Smooth muscle cell (in vitro differentiated cells): Measurements from ENCODE around the gene GIPR. TPM values are rescaled to one million over a fixed set of nuclear protein-coding genes. Genes with fewer than 3 reads are reported as not detected.

ENCODE experiments used
- DNase-seq: peaks from one replicate; lab custom pipeline; 2025; ENCODE audit not compliant: unreplicated experiment; lab: John Stamatoyannopoulos, UW
- H2AFZ ChIP-seq: fragments of 200-600 bp; sonication (generic); 2 replicates; pipeline ENCODE4 v1.6.0; 2016; ENCODE audit warnings: antibody characterized with exemption, low read depth, mild to moderate bottlenecking
- H3F3A ChIP-seq: fragments of 200-600 bp; sonication (generic); 2 replicates; pipeline ENCODE4 v1.6.0; 2017; ENCODE audit warnings: antibody characterized with exemption, low read depth
- H3K27ac ChIP-seq: fragments of 200-600 bp; sonication (generic); 2 replicates; pipeline ENCODE4 v1.5.1; 2016; ENCODE audit warnings: low read depth, mild to moderate bottlenecking
- H3K27me3 ChIP-seq: fragments of 200-600 bp; sonication (generic); 2 replicates; pipeline ENCODE4 v1.6.1; 2016; ENCODE audit warnings: low read depth, mild to moderate bottlenecking
- H3K36me3 ChIP-seq: fragments of 200-600 bp; sonication (generic); 2 replicates; pipeline ENCODE4 v1.5.1; 2016; ENCODE audit warnings: low read depth
- H3K4me1 ChIP-seq: fragments of 200-600 bp; sonication (generic); 2 replicates; pipeline ENCODE4 v1.5.1; 2016; ENCODE audit warnings: low read depth
- H3K4me2 ChIP-seq: fragments of 200-600 bp; sonication (generic); 2 replicates; pipeline ENCODE4 v1.6.0; 2016; ENCODE audit warnings: mild to moderate bottlenecking
- H3K4me3 ChIP-seq: fragments of 200-600 bp; sonication (generic); 2 replicates; pipeline ENCODE4 v1.5.1; 2016; ENCODE audit warnings: mild to moderate bottlenecking
- H3K79me2 ChIP-seq: fragments of 200-600 bp; sonication (generic); 2 replicates; pipeline ENCODE4 v1.6.0; 2016; ENCODE audit warnings: low read depth, mild to moderate bottlenecking
- H3K9ac ChIP-seq: fragments of 200-600 bp; sonication (generic); 2 replicates; pipeline ENCODE4 v1.6.0; 2016; ENCODE audit warnings: low read depth
- H3K9me3 ChIP-seq: fragments of 200-600 bp; sonication (generic); replicated peaks from 2 replicates; pipeline ENCODE4 v1.5.1; 2016; ENCODE audit warnings: low read depth
- H4K20me1 ChIP-seq: fragments of 200-600 bp; sonication (generic); 2 replicates; pipeline ENCODE4 v1.6.0; 2016; ENCODE audit warnings: low read depth
- CTCF ChIP-seq: fragments of 200-600 bp; sonication (generic); IDR thresholded peaks from 2 replicates; pipeline ENCODE4 v1.5.1; 2017; ENCODE audit warnings: borderline replicate concordance, mild to moderate bottlenecking, antibody characterized with exemption; ENCODE audit not compliant: insufficient read depth, poor library complexity, severe bottlenecking
- WGBS: methylation state at CpG from one replicate; pipeline ENCODE4 v1.1.7; 2016; ENCODE audit warnings: low lambda C conversion rate; 5-methylcytosine and 5-hydroxymethylcytosine counted together
- polyA plus RNA-seq: library from polyadenylated mRNA; unstranded; fragments of >200 nt; fragmentation: Nextera tagmentation; extraction: Ambion mirVana; gene quantifications from 2 replicates; pipeline ENCODE4 v1.2.1, GENCODE V29; 2016
- total RNA-seq: library from RNA; depleted of rRNA; stranded (reverse); fragments of >200 nt; gene quantifications from 2 replicates; pipeline ENCODE4 v1.2.3, GENCODE V29; 2014

The GIPR gene
- total and polyA plus RNA-seq, 2 experiments from 2014 or later: 0.99 to 2.4 TPM

GRCh38 chr19:45645068-45645630, 22.9 kb upstream of the GIPR start:
- peak overlapping the region; percentile 42 for H3K4me3 ChIP-seq
- no peak overlapping the region for H2AFZ ChIP-seq
- H3K9me3 ChIP-seq: no peaks in the 10 kb centered on the region
- H3K9ac ChIP-seq: no peak overlapping the region
- no peak for TF ChIP-seq CTCF
- peaks cover 5% of the 10 kb centered on the region for H3K4me1 ChIP-seq
- H3K79me2 ChIP-seq: no peaks in the 10 kb centered on the region
- no peaks in the 10 kb centered on the region for H3K27me3 ChIP-seq
- H3K4me2 ChIP-seq: peak overlapping the region; percentile 71
- peak overlapping the region; percentile 32 for H3K27ac ChIP-seq
- H4K20me1 ChIP-seq: no peaks in the 10 kb centered on the region
- 20% methylated on average over 10 of the region's 35 CpGs for WGBS
- H3K36me3 ChIP-seq: no peaks in the 10 kb centered on the region
- no peak for DNase-seq
- peaks cover 29% of the 10 kb centered on the region for H3F3A ChIP-seq

- peaks cover 5% of the 10 kb centered on the region for H3K4me1 ChIP-seq
These were observed 22.2 kb upstream of the GIPR start for GRCh38 chr19:45645631-45646344.

GRCh38 chr19:45646345-45646698, 21.7 kb upstream of the GIPR start:
- H3K27me3 ChIP-seq: no peaks in the 10 kb centered on the region
- no peak overlapping the region for H2AFZ ChIP-seq
- TF ChIP-seq CTCF: no peak
- no peaks in the 10 kb centered on the region for H3K36me3 ChIP-seq
- WGBS: 40% methylated on average over 9 of the region's 9 CpGs
- H3K4me2 ChIP-seq: peak overlapping the region; percentile 71
- H3K27ac ChIP-seq: peak overlapping the region; percentile 9
- peak overlapping the region; percentile 42 for H3K4me3 ChIP-seq
- H3K9ac ChIP-seq: no peak overlapping the region
- DNase-seq: no peak
- peaks cover 20% of the 10 kb centered on the region for H3F3A ChIP-seq
- H3K9me3 ChIP-seq: no peaks in the 10 kb centered on the region
- H3K79me2 ChIP-seq: no peaks in the 10 kb centered on the region
- no peaks in the 10 kb centered on the region for H4K20me1 ChIP-seq
- H3K4me1 ChIP-seq: peaks cover 5% of the 10 kb centered on the region

More at GRCh38 chr19:45645631-45646344, 22.2 kb upstream of the GIPR start:
- H3K79me2 ChIP-seq: no peaks in the 10 kb centered on the region
- H3K36me3 ChIP-seq: no peaks in the 10 kb centered on the region
- no peak for TF ChIP-seq CTCF
- H2AFZ ChIP-seq: no peak overlapping the region
- peak; percentile 90 for DNase-seq
- no peak overlapping the region for H3K9ac ChIP-seq
- H3F3A ChIP-seq: peaks cover 24% of the 10 kb centered on the region
- peak overlapping the region; percentile 32 for H3K27ac ChIP-seq
- H3K4me3 ChIP-seq: peak overlapping the region; percentile 42
- 4% methylated on average over 25 of the region's 27 CpGs for WGBS
- H3K4me2 ChIP-seq: peak overlapping the region; percentile 71
- no peaks in the 10 kb centered on the region for H3K27me3 ChIP-seq
- H4K20me1 ChIP-seq: no peaks in the 10 kb centered on the region
- no peaks in the 10 kb centered on the region for H3K9me3 ChIP-seq
